ENCODE data around the gene NLGN1.

The NLGN1 gene

DNA sequence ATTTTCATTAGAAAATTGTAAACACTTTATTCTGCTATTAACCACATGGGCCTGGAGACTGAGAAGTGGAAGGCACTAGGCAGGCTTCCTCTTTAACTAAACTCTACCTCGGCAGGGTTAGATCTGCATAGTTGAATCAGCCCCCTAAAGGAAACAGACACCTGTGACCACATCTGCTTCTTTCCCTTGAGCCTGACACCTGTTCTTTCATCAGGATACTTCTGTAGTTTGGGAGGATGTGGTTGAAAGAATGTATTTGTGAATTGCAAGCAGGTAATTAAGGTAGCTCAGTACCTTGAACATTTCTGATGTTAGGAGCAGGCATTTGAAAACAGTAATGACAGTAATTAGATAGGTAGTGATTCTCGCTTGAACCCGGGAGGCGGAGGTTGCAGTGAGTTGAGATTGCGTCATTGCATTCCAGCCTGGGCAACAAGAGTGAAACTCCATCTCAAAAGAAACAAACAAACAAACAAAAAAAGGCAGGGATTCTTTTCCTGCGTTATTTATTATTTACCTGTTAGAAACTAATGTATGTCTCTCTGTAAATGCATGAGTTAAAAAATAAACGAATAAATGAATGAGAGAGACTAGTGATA lies 468.5 kb downstream of the NLGN1 start:
- DNase-seq = no peak

DNA sequence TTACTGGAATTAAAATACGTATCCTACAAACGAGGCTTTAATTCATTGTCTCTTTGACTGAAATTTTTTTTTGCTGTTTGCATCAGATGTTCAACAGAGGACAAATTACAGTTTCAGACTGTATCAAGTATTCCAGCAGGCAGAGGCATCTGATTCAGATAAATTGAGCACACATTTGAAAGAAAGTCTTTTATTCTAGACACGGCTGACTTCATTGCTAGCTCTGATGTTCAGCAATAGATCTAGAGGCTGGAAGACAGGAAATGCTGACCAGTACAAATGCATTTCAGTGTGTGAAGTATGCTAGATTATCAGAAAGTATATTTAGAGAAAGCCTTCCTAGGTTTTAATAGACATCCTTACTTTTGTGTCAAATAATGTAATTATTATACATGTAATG lies 472.2 kb downstream of the NLGN1 start:
- no peak for DNase-seq

DNA sequence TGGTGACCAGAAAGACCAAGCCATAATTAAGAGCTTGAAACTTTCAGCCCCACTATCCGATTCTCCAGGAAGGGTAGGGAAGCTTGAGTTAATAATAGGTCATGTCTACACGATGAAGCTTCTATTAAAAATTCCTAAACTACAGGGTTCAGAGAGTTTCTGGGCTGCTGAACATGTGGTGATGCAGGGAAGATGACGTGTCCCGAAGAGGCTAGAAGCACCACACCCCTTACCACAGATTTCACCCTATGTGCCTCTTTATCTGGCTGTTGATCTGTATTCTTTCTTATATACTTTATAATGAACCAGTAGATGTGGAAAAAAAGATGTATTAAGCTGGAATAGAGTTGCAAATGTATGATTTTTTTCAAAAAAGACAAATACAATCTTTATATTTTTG lies 473.4 kb downstream of the NLGN1 start:
- DNase-seq = no peak

- no peak for DNase-seq
These were observed 478.2 kb downstream of the NLGN1 start for GRCh38 chr3:173875790-173876189.

GRCh38 chr3:173876476-173876875 lies 478.9 kb downstream of the NLGN1 start:
- DNase-seq = no peak

- DNase-seq = no peak
These were observed 490.3 kb downstream of the NLGN1 start for GRCh38 chr3:173887888-173888287.

DNA sequence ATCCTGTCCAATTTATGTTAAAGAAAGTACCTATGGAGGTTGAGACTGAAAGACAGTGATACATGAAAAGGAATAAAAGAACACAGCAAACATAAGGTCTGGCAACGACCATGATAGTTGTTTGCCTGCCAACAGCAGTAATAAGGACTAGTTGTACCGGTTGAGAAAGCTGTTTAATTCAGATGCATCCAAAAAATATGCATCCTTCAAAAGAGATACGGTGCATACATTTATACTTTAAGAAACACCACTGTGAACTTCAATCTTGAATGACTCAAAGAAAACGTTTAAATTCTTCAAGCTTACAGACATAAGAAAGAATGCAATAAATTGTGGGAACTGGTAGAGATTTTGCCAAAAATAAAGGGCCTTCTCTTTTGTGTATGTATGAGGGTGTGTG lies 492.1 kb downstream of the NLGN1 start:
- DNase-seq = no peak

DNA sequence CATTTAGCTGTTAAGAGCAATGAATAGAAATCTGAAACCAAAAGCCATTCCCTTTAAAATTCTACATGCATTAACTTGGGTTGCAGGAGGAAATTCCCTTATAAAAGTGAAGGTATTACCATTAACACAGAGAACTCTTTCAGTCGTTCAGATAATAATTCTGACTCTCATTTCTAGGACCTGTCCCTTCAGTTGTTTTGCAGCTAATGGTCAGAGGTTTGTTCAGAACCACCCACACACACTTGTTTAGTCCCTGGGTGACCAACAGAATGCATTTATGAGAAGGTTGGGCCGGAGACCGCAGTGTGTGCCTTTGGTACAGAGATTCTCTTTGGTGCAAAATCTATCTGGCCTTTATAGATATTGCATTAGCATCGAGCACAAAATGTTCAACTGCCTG lies 492.5 kb downstream of the NLGN1 start:
- DNase-seq = no peak

- no peak for DNase-seq
These were observed 493.9 kb downstream of the NLGN1 start for GRCh38 chr3:173891272-173892100.

DNA sequence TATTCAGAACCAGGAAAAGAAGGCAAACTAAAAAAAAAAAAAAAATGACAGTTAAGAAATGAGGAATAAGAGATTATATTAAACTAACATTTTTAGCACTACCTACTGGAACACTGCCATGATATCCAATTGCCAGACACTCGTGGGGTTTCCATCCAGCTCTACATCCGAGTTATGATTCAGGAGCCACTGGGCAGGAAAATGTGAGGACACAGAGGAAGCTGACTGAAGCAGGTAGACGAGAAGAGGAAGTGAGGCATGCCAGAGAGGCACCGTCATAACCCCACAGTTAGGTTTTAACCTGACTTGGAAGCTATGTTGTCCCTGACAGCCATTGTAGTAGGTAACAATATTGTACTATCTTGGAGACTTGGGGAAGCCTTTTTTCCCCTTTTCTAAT lies 495.0 kb downstream of the NLGN1 start:
- DNase-seq = no peak

DNA sequence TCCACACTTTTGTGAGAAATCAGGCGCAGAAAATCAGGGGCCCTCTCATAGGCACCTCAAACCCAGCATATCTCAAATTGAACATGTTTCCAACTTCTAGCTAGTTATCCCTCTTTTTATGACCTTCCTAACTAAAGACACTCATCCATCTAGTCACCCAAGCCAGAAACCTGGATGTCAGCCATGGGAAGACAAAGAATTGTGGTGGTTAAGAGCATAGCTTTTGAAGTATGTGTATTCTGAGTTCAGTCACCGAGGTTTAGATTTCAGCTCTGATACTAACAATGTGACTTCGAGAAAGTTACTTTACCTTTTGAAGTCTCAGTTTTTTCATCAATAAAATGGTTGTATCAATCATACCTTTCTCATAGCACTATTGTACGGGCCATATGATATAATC lies 495.5 kb downstream of the NLGN1 start:
- DNase-seq = no peak

DNA sequence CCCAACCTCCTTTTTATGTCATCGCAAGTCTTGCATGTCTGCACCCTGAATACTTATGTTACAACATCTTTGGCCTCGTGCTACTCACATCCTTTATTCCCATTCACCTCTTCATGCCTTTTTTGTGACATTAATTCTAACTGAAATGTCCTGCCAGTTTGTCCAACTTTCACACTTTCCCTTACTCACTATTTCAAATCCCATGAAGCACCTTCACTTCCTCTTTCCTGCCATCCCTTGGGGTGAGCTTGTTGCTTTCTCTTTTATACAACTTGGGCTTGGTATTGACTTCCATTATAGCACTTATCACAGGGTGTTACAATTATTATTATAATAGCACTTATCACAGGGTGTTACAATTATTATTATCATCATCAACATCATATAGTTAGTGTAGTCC lies 496.3 kb downstream of the NLGN1 start:
- no peak for DNase-seq

DNA sequence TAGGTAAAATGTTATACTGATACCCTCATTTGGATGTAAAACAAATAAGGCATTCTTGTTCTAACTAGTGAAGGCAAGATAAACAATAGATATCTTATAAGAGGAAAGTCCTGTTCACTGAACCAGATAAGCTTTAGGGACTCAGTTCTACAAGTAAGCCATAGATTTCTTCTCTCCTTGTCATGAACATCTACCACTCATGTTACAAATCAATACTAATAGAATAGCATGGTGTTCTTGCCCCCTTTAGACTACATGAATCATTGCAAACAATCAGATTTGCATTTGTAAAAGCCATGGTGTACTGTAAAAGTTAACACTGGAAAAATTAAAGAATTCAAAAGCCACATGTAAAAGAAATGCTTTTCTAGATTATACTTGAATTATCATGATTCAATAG lies 500.1 kb downstream of the NLGN1 start:
- no peak for DNase-seq

DNA sequence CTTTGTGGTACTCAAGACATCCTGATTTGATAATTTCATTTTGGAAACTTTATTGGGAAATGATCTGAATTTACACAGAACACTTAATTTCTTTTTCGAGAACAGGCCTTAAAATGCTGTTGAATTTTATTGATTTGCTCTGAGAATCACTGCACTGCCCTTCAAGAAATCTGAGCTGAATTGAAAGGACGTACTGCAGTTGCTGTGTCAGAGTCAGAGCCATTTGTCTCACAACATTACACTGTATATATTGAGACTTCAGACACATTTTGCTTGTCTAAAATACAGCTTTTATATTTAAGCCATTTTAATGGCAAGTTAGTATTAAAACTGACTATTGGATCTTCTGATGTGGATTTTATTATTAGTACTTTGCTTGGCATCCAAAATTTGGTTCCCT lies 504.1 kb downstream of the NLGN1 start:
- no peak for DNase-seq

DNA sequence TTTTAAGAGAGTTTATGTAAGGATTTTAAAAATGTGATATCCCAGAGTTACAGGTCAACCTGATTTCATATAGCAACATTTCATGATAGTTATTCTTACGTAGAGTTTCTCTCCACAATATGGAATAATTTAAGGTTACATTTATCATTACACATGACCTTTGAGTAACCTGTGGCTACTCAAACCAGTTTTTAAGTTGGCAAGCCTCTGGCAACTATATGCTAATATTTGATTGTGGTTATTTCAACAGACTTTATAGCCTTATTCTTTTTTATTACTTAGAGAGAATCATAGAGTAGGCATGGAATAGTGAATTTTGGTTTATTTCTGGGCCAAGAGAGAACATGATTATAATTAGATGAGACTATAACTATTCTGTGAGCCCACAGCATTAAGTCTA lies 504.9 kb downstream of the NLGN1 start:
- no peak for DNase-seq

DNA sequence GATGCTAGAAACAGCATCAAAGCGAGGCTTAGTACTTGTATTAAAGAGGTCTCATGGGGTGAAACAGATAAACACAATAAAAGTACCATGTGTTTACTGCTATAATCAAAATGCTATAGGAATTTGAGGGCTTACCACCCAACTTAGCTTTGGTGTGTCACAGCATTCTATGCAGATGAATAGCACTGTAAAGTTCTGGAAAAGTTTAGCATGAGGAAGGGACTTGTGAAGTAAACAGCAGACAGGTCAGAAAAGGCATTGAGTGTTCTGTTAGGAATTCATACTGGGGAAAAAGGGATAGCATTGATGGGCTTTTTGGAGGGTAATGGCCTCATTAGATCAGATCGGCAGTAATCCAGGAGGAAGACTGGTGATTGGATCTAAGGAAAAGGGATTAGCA lies 505.3 kb downstream of the NLGN1 start:
- no peak for DNase-seq

DNA sequence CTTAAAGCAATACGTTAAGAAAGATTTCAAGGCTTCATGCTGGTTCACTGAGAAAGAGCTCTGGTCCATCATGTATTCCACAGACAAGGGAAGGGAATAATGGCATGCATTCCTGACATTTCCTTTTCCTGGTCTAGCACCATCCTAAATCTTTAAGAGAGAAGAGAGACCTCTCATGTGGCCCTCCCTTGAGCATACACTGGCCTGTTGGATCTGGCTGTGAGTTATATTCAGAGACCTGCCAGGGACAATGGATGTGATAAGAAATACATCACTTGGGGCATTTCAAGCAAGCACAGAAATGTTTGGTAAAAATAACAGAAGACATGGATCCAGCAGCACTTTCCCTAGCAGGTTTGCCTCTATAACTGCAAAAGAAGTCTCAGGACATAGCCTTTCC lies 507.8 kb downstream of the NLGN1 start:
- no peak for DNase-seq

- no peak for DNase-seq
These were observed 513.9 kb downstream of the NLGN1 start for GRCh38 chr3:173911446-173911845.

DNA sequence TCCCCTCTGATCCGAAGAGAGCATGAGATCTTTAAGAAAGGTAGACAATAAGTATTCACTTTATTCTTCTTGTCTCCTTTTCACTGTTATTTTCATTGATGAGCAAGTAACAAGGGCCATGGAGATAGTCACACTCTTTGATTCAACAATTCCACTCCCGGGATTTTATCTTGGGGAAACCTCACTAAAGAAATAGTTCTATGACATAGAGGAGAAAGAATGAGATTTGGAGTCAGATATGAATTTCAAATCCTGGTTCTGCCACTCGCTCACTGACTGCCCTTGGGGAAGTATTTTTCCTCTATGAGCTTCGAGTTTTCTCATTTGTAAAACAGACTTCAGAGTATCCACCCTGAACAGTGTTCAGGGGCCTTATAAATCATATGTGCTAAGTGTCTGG lies 514.6 kb downstream of the NLGN1 start:
- DNase-seq = no peak

DNA sequence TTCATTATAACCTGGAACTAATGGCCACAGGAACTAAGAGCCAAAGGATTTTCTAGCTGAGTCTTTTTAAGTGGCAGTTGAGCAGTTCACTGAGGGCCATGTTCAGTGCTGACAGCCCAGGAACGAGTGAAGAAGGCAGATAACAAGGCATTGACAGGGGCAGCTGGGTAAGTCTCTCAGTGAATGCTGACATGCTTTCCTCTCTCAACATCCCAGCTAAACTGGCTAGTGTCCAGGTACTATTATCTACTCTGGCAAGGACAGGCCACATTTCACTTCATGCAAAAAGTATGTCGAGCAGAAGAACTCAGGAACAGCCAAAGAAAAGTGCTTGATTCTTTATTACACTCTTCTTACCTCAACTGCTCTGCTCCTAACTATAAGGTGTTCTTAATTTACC lies 515.9 kb downstream of the NLGN1 start:
- no peak for DNase-seq

DNA sequence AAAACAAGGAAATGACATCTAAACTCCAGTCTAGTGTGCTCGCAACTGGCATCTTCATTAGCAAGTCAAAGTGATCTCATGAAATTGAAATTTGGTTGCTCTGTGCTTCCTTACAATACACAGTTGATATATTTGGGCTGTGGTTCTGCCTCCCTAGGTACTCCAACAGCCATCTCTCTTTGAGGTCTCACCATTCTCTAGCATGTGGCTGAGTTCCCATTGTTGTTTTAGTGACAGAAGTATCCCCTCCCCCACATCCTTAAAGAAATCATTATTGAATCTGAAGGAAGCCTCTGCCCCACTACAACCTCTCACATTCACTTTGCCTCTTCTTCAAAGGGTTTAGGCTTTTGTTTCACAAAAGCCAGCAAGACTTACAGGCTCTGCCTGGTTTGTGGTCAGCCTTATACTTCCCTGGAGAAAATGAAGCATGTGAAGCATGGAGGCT lies 516.5 kb downstream of the NLGN1 start:
- no peak for DNase-seq

DNA sequence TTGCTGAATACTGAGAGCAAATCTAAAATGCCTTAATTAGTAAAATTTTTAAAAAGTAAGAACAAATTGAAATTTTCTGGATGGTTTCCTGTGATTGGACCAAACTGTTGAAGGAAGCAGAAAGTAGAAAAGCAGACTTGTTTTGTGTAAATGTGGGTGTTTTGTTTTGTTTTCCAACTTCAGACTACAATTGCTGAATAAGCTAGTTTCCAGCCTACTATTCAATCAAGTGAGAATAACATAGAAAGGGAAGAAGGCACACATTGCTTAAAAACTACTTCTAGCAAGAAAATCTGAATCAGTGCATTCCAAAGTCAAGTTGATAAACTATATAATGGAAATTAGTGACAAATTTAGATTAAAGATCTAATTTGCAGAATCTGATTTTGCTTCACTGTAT lies 519.3 kb downstream of the NLGN1 start:
- no peak for DNase-seq

GRCh38 chr3:173920386-173920785 lies 522.8 kb downstream of the NLGN1 start:
- no peak for DNase-seq

DNA sequence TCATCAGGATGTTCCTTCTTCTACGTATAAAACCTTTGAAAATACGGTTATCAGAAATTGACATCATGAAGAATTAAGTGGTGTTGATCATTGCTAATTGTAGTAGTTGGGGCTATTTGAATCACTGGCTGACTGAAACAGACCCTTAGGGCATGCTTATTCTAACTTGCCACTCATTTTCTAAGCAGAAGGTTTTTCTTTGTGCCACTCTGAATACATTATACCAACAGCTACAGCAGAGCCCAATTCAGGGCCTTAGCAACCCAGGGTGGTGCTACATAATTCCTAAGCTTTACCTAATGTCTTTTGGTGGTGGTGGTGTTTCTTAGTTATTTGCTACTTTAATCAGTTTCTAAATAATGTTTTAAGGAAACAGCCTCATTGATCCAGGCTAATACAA lies 524.2 kb downstream of the NLGN1 start:
- no peak for DNase-seq

DNA sequence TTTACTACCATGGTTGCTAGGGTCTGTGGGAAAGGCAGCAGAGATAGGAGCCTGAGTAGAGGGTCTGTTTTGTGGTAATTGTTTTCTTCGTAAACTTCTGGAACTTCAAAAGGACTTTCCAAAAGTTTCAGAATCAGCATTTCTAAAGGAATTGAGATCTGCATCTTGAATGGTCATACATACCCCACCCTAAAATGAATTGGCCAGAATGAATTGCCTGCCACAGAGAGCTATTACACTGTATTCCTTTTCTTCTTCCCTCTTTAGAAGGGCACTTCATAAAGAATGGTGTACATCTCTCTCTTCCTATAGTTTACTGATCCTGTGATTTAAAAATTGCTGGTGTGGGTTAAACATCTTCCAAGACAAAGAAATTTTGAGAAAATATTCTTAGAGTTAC lies 525.7 kb downstream of the NLGN1 start:
- no peak for DNase-seq
